Endothelial cell of umbilical vein (primary cell): ENCODE measurements around the gene MYO7B. TPM values are rescaled to one million over a fixed set of nuclear protein-coding genes. Genes with fewer than 3 reads are reported as not detected.

ENCODE experiments used
- BruUV-seq: library from RNA; stranded (reverse); fragments of 400-500 nt; replicated peaks from 2 replicates; lab custom pipeline; 2021; lab: Mats Ljungman, UMichigan
- CTCF ChIA-PET: fragments of 300-600, 350-600 bp; sonication (Branson Sonifier 250); formaldehyde crosslinking; loops from one replicate; lab custom pipeline; 2021; ENCODE audit warnings: antibody characterized with exemption, inconsistent platforms; lab: Charles Lee
- POLR2A ChIA-PET: fragments of 300-600, 350-600 bp; sonication (Branson Sonifier 250); formaldehyde crosslinking; loops from one replicate; lab custom pipeline; 2021; ENCODE audit warnings: antibody characterized with exemption, inconsistent platforms; lab: Charles Lee
- DNase-seq: peaks from one replicate; pipeline ENCODE4 v3.0.0-alpha.2; 2011; ENCODE audit warnings: low read depth, low spot score
- FAIRE-seq: peaks from 2 replicates; lab custom pipeline; 2011; peaks lifted over from hg19 to GRCh38; lab: Jason Lieb, UNC
- H2AFZ ChIP-seq: 2 replicates; pipeline ENCODE4 v1.6.0; 2012; ENCODE audit warnings: low read depth, low read length, control low read depth, inconsistent platforms
- H3K27ac ChIP-seq: 2 replicates; pipeline ENCODE4 v1.5.1; 2011; ENCODE audit warnings: low read depth, mild to moderate bottlenecking, control low read depth, low read length, moderate library complexity; ENCODE audit not compliant: insufficient read depth
- H3K27me3 ChIP-seq, 2 experiments: 2 replicates each; pipeline versions ENCODE4 v1.6.0 to v1.6.1; 2011; ENCODE audit warnings: low read length in 2 of 2, mixed read lengths in 1 of 2; ENCODE audit not compliant: control insufficient read depth in 2 of 2, insufficient read depth in 2 of 2
- H3K36me3 ChIP-seq, 2 experiments: 2 replicates in 1 of 2; 3 replicates in 1 of 2; pipeline ENCODE4 v1.5.1; 2011; ENCODE audit warnings: low read length in 2 of 2, mild to moderate bottlenecking in 1 of 2, moderate library complexity in 1 of 2; ENCODE audit not compliant: control insufficient read depth in 2 of 2, insufficient read depth in 2 of 2; ENCODE audit errors: extremely low read depth in 1 of 2
- H3K4me1 ChIP-seq: 3 replicates; pipeline ENCODE4 v1.5.1; 2011; ENCODE audit warnings: mild to moderate bottlenecking, low read length; ENCODE audit not compliant: control insufficient read depth, insufficient read depth; ENCODE audit errors: extremely low read depth
- H3K4me2 ChIP-seq: 2 replicates; pipeline ENCODE4 v1.6.1; 2011; ENCODE audit warnings: low read length, control low read depth, mixed read lengths; ENCODE audit not compliant: insufficient read depth
- H3K4me3 ChIP-seq, 3 experiments: fragments of 200-600 bp in 1 of 3; sonication (generic), shearing (Covaris generic) in 1 of 3; replicated peaks in 1 of 3; 2 replicates each; pipeline ENCODE4 v1.5.1; 2011 to 2016; ENCODE audit warnings: control low read depth in 3 of 3, low read length in 3 of 3, mild to moderate bottlenecking in 2 of 3, inconsistent platforms in 1 of 3, low read depth in 1 of 3, moderate library complexity in 1 of 3; ENCODE audit not compliant: insufficient read depth in 1 of 3
- H3K79me2 ChIP-seq: 2 replicates; pipeline ENCODE4 v1.6.0; 2012; ENCODE audit warnings: low read length, inconsistent platforms; ENCODE audit not compliant: control insufficient read depth, insufficient read depth
- H3K9ac ChIP-seq: replicated peaks from 2 replicates; pipeline ENCODE3; 2011; ENCODE audit warnings: low read length, control low read depth; ENCODE audit not compliant: insufficient read depth; ENCODE audit errors: extremely low read depth
- H3K9me1 ChIP-seq: replicated peaks from 3 replicates; pipeline ENCODE4 v1.6.0; 2011; ENCODE audit warnings: mild to moderate bottlenecking, low read length; ENCODE audit not compliant: control insufficient read depth, insufficient read depth; ENCODE audit errors: extremely low read depth
- H3K9me3 ChIP-seq: replicated peaks from 2 replicates; pipeline ENCODE4 v1.5.1; 2012; ENCODE audit warnings: low read length, inconsistent platforms; ENCODE audit not compliant: control insufficient read depth, insufficient read depth
- H4K20me1 ChIP-seq: replicated peaks from 2 replicates; pipeline ENCODE3; 2011; ENCODE audit warnings: mild to moderate bottlenecking, low read length; ENCODE audit not compliant: control insufficient read depth, insufficient read depth; ENCODE audit errors: extremely low read depth
- GATA2 ChIP-seq: IDR thresholded peaks from 2 replicates; pipeline ENCODE4 v1.7.0; 2011; ENCODE audit warnings: low read depth, mild to moderate bottlenecking, moderate library complexity, mixed read lengths, low read length; ENCODE audit not compliant: insufficient read length, insufficient read depth
- POLR2A ChIP-seq: IDR thresholded peaks from 2 replicates; pipeline ENCODE4 v1.6.1; 2012; ENCODE audit warnings: low read depth, mild to moderate bottlenecking, control low read depth, low read length
- POLR2AphosphoS5 ChIP-seq: IDR thresholded peaks from 2 replicates; pipeline ENCODE4 v1.6.1; 2012; ENCODE audit warnings: low read depth, mild to moderate bottlenecking, control low read depth, low read length, moderate library complexity; ENCODE audit not compliant: insufficient read depth
- dilution Hi-C: fragments of 300-500 bp; cut with MboI; formaldehyde crosslinking; loops from one replicate; pipeline ENCODE4 v1.15.0; 2019; ENCODE audit warnings: low sequenced_read_pairs; ENCODE audit not compliant: extremely low pct_ligation_motif_present
- intact Hi-C: fragments of 100-400 bp; cut with micrococcal nuclease; formaldehyde crosslinking; loops from one replicate; pipeline ENCODE4 v1.10.0; 2022
- polyA plus RNA-seq, 4 experiments: library from polyadenylated mRNA; depleted of rRNA in 3 of 4; stranded (reverse) in 3 of 4; unstranded in 1 of 4; fragments of >200 nt; gene quantifications; 2 replicates each; pipeline versions ENCODE4 v1.2.1 to v1.2.3, GENCODE V29; 2011 to 2012; ENCODE audit warnings: missing spikeins in 1 of 4
- total RNA-seq: library from RNA; stranded (reverse); gene quantifications from 2 replicates; pipeline ENCODE4 v1.2.3, GENCODE V29; 2021
- TF ChIP-seq, protein P1 (sequence below): IDR thresholded peaks from 2 replicates; pipeline ENCODE4 v1.6.1; 2011; ENCODE audit not compliant: insufficient read depth, insufficient read length
- TF ChIP-seq, protein P2 (sequence below), 2 donors: IDR thresholded peaks; 1 replicate in 1 of 2; 2 replicates in 1 of 2; pipeline ENCODE4 v1.5.1; 2011; ENCODE audit warnings: low read length in 2 of 2, mild to moderate bottlenecking in 2 of 2, moderate library complexity in 2 of 2, control low read depth in 1 of 2, inconsistent platforms in 1 of 2, low read depth in 1 of 2; ENCODE audit not compliant: insufficient read depth in 1 of 2; ENCODE audit errors: extremely low read depth in 1 of 2

The MYO7B gene
- total and polyA plus RNA-seq, 2 donors (not counting 3 experiments of a cell fraction or from before 2014, with no cell fraction given) = 0.17 TPM; not detected in 1

DNA sequence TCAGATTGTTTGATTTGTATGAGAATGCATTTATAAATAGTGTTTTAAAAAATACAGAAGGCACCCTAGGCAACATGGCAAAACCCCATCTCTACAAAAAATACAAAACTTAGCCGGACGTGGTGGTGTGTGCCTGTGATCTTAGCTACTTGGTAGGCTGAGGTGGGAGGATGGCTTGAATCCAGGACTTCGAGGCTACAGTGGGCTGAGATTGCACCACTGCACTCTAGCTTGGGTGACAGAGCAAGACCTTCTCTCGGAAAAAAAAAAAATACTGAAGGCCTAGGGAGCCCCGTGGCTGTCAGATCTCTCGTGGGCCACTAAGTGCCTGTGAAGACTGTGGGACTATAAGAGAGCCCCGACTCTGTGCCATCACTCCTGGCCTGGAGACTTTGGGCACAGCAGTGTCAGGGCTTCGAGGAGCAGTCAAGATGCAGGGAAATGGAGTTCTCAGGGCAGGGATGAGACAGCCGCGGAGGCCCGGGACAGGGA, 40.5 kb downstream of the MYO7B start:
- Histone ChIP-seq H4K20me1 (no peaks in the 10 kb centered on the region), H3K9me3 (no peaks in the 10 kb centered on the region), H3K27me3 (peaks cover 2 to 3% of the 10 kb centered on the region in 2 experiments), H3K9ac (no peak overlapping the region), H3K36me3 (no peaks in the 10 kb centered on the region), H3K27ac (no peak overlapping the region), H3K4me2 (no peak overlapping the region), H3K9me1 (no peaks in the 10 kb centered on the region), H3K4me3 (no peak overlapping the region), H2AFZ (no peak overlapping the region), H3K4me1 (no peaks in the 10 kb centered on the region), H3K79me2 (no peaks in the 10 kb centered on the region)
- ChIA-PET CTCF (interaction anchor here (1.1 to 7.0 kb wide), 2 partner anchors 15 to 120 kb away, joined by 3 to 61 read pairs; no protein-coding TSS in a partner anchor), POLR2A (no interaction called here)
- intact Hi-C loops = no loop called here
- no peak for DNase-seq
- no TSS peak for BruUV-seq
- dilution Hi-C loops = no loop called here
- TF ChIP-seq, protein P1, sequence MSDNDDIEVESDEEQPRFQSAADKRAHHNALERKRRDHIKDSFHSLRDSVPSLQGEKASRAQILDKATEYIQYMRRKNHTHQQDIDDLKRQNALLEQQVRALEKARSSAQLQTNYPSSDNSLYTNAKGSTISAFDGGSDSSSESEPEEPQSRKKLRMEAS = no peak
- TF ChIP-seq POLR2AphosphoS5 (no peak), GATA2 (no peak), POLR2A (no peak)
- TF ChIP-seq, protein P2, sequence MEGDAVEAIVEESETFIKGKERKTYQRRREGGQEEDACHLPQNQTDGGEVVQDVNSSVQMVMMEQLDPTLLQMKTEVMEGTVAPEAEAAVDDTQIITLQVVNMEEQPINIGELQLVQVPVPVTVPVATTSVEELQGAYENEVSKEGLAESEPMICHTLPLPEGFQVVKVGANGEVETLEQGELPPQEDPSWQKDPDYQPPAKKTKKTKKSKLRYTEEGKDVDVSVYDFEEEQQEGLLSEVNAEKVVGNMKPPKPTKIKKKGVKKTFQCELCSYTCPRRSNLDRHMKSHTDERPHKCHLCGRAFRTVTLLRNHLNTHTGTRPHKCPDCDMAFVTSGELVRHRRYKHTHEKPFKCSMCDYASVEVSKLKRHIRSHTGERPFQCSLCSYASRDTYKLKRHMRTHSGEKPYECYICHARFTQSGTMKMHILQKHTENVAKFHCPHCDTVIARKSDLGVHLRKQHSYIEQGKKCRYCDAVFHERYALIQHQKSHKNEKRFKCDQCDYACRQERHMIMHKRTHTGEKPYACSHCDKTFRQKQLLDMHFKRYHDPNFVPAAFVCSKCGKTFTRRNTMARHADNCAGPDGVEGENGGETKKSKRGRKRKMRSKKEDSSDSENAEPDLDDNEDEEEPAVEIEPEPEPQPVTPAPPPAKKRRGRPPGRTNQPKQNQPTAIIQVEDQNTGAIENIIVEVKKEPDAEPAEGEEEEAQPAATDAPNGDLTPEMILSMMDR (IDR thresholded peaks at IDR 0.05; ENCODE audit: extremely low read depth in 1 of 2, insufficient read depth in 1 of 2, low read depth in 1 of 2, low read length in 2 of 2) = no peak
- no peak for FAIRE-seq
